ENCODE data around the gene ARMC5. TPM values are rescaled to one million over a fixed set of nuclear protein-coding genes. Genes with fewer than 3 reads are reported as not detected.

ARMC5 gene
- total and polyA plus RNA-seq, 9 of the 15 experiments (the other 6 are each of a cell fraction or from before 2014, with no cell fraction given) = 0.11 to 13.5 (median 2.1) TPM

DNA sequence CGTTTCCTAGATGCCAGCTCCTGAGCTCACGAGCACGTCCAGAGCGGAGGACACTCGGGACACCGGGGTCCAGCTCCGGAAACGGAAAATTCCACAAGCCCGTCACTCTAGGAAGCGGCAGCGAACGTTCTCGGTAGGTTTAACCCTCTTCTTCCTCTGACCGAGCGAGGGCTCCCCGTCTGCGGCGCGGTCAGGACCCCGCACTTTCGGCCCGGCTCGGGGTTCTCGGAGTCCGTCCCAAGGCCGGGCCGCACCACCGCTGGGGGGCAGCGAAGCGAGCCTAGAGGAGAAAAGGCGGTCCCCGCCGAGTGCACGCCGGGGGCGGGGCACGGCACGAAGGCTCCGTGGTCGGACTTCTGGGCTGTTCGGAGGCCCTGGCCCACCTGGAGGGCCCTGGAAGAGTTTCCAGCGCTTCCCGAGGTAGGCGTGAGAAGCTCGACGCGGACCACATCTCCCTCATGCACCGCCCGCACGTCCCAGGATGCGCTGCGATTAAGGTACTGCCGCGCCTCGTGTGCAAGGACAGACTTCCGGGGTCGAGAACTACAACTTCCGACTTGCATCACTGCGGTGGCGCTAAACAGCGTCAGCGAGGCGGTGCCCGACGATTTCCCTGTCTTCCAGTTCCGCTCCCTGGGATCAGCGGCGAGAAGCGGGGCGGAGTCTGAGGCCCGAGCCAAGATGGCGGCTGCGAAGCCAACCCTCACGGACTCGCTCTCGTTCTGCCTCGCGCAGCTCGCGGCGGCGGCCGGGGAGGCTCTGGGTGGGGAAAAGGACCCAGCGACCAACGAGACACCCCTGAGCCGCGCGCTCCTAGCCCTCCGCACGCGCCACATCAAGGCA is at the start of gene ARMC5 (continued):
- TF ChIP-seq NFRKB (IDR thresholded peaks at IDR 0.05; ENCODE audit: low read depth) (no peak; the same call in 1 of the 2 replicates), ELF2 (CRISPR knock-in tag; IDR thresholded peaks at IDR 0.05) (peak; percentile 97), CBFB (CRISPR knock-in tag; IDR thresholded peaks at IDR 0.05) (0 out of 2 replicates have a peak, but pooled peaks have one; percentile 85), CBX5 (IDR thresholded peaks at IDR 0.05; ENCODE audit: borderline replicate concordance, low read depth) (no peak), ZNF165 (CRISPR knock-in tag; IDR thresholded peaks at IDR 0.05; ENCODE audit: borderline replicate concordance) (no peak), CAMTA2 (CRISPR knock-in tag; conservative IDR thresholded peaks at IDR 0.05) (no peak; the same call in 1 of the 2 replicates), RBM25 (IDR thresholded peaks at IDR 0.05; ENCODE audit: low read depth, low read length, severe bottlenecking) (no peak), GABPB1 (CRISPR knock-in tag; IDR thresholded peaks at IDR 0.05) (peak; percentile 91), DPF2 (IDR thresholded peaks at IDR 0.05) (no peak), POLR3G (IDR thresholded peaks at IDR 0.05; ENCODE audit: extremely low read depth, insufficient read length, insufficient replicate concordance) (no peak), SNIP1 (IDR thresholded peaks at IDR 0.05; ENCODE audit: low read depth) (no peak; the same call in 1 of the 2 replicates), MXI1 (IDR thresholded peaks at IDR 0.05; ENCODE audit: low read depth, low read length) (peak; percentile 90)
- TF ChIP-seq, protein P1, sequence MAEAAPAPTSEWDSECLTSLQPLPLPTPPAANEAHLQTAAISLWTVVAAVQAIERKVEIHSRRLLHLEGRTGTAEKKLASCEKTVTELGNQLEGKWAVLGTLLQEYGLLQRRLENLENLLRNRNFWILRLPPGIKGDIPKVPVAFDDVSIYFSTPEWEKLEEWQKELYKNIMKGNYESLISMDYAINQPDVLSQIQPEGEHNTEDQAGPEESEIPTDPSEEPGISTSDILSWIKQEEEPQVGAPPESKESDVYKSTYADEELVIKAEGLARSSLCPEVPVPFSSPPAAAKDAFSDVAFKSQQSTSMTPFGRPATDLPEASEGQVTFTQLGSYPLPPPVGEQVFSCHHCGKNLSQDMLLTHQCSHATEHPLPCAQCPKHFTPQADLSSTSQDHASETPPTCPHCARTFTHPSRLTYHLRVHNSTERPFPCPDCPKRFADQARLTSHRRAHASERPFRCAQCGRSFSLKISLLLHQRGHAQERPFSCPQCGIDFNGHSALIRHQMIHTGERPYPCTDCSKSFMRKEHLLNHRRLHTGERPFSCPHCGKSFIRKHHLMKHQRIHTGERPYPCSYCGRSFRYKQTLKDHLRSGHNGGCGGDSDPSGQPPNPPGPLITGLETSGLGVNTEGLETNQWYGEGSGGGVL (CRISPR knock-in tag; IDR thresholded peaks at IDR 0.05) = no peak
- TF ChIP-seq, protein P2, sequence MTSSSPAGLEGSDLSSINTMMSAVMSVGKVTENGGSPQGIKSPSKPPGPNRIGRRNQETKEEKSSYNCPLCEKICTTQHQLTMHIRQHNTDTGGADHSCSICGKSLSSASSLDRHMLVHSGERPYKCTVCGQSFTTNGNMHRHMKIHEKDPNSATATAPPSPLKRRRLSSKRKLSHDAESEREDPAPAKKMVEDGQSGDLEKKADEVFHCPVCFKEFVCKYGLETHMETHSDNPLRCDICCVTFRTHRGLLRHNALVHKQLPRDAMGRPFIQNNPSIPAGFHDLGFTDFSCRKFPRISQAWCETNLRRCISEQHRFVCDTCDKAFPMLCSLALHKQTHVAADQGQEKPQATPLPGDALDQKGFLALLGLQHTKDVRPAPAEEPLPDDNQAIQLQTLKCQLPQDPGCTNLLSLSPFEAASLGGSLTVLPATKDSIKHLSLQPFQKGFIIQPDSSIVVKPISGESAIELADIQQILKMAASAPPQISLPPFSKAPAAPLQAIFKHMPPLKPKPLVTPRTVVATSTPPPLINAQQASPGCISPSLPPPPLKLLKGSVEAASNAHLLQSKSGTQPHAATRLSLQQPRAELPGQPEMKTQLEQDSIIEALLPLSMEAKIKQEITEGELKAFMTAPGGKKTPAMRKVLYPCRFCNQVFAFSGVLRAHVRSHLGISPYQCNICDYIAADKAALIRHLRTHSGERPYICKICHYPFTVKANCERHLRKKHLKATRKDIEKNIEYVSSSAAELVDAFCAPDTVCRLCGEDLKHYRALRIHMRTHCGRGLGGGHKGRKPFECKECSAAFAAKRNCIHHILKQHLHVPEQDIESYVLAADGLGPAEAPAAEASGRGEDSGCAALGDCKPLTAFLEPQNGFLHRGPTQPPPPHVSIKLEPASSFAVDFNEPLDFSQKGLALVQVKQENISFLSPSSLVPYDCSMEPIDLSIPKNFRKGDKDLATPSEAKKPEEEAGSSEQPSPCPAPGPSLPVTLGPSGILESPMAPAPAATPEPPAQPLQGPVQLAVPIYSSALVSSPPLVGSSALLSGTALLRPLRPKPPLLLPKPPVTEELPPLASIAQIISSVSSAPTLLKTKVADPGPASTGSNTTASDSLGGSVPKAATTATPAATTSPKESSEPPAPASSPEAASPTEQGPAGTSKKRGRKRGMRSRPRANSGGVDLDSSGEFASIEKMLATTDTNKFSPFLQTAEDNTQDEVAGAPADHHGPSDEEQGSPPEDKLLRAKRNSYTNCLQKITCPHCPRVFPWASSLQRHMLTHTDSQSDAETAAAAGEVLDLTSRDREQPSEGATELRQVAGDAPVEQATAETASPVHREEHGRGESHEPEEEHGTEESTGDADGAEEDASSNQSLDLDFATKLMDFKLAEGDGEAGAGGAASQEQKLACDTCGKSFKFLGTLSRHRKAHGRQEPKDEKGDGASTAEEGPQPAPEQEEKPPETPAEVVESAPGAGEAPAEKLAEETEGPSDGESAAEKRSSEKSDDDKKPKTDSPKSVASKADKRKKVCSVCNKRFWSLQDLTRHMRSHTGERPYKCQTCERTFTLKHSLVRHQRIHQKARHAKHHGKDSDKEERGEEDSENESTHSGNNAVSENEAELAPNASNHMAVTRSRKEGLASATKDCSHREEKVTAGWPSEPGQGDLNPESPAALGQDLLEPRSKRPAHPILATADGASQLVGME (CRISPR knock-in tag; IDR thresholded peaks at IDR 0.05) = peak; percentile 91
- TF ChIP-seq, protein P3, sequence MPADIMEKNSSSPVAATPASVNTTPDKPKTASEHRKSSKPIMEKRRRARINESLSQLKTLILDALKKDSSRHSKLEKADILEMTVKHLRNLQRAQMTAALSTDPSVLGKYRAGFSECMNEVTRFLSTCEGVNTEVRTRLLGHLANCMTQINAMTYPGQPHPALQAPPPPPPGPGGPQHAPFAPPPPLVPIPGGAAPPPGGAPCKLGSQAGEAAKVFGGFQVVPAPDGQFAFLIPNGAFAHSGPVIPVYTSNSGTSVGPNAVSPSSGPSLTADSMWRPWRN (IDR thresholded peaks at IDR 0.05; ENCODE audit: low read depth) = no peak
- TF ChIP-seq, protein P4, sequence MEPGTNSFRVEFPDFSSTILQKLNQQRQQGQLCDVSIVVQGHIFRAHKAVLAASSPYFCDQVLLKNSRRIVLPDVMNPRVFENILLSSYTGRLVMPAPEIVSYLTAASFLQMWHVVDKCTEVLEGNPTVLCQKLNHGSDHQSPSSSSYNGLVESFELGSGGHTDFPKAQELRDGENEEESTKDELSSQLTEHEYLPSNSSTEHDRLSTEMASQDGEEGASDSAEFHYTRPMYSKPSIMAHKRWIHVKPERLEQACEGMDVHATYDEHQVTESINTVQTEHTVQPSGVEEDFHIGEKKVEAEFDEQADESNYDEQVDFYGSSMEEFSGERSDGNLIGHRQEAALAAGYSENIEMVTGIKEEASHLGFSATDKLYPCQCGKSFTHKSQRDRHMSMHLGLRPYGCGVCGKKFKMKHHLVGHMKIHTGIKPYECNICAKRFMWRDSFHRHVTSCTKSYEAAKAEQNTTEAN (CRISPR knock-in tag; IDR thresholded peaks at IDR 0.05) = peak; percentile 69; the same call in 1 of the 2 replicates
